Measurements from ENCODE around the gene LEMD3. TPM values are rescaled to one million over a fixed set of nuclear protein-coding genes. Genes with fewer than 3 reads are reported as not detected.

The LEMD3 gene
- total RNA-seq, 2 experiments from 2014 or later: 19.5 to 23.2 TPM

DNA sequence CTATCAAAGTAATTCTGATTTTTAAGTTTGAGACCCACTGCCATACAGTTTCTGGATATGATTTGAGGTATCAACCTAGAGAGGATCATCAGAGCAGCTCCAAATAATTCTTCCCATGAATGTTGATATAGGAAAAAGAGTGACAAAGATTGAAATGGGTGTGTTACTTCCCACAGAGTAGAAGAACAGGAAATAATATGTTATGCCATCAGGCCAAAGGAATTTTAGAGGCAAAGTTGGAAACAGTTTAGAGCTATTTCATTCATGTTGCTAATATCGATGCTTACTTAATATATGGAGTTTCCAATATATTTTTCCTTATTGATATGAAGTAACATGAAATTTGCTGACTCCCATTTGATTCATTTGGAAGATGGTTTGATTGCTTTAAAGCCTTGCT lies 100.2 kb downstream of the LEMD3 start:
- H3K9me3 Mint-ChIP-seq: no peaks in the 10 kb centered on the region

DNA sequence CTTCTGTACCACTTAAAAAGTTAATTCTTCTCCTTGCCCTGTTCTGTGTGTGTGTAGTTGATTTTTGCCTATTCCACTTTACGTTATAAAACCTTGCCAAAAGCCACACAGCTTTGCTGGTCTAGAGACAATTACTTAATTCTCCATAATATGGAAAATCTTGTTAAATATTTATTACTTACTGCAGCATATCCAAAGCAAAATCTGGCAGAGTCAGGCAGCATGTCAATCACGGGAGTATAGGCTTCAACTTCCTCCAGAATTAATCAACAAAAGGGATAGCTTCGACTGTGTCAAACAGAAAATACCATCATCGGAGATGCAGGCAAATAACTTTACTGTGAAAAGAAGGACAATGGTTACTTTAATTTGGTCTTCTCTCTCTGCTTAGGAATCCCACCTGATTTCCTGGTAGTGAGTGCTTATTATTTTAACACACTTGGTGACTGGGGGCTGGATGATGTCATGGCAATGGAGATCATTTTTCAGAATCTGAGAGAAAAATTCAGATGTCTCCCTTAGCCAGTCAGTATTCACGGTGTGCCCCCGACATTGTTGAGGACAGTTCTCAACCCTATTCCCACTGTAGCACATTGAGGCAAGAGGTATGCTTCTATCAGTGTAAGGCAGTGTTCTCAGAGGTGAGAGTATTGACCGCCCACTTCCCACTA lies 105.4 kb downstream of the LEMD3 start:
- ChIA-PET CTCF (no interaction called here), POLR2A (no interaction called here)
- Mint-ChIP-seq H3K4me3 (no peak overlapping the region), H3K4me1 (ENCODE audit: low read depth) (peaks cover 5% of the 10 kb centered on the region), H3K9me3 (no peaks in the 10 kb centered on the region), H3K27me3 (peaks cover 35% of the 10 kb centered on the region), H3K27ac (no peak overlapping the region), H3K36me3 (ENCODE audit: low read depth) (no peaks in the 10 kb centered on the region)
- ATAC-seq (no peak), DNase-seq (no peak)
- intact Hi-C loops (cut with micrococcal nuclease): no loop called here
- TF ChIP-seq, protein P1, sequence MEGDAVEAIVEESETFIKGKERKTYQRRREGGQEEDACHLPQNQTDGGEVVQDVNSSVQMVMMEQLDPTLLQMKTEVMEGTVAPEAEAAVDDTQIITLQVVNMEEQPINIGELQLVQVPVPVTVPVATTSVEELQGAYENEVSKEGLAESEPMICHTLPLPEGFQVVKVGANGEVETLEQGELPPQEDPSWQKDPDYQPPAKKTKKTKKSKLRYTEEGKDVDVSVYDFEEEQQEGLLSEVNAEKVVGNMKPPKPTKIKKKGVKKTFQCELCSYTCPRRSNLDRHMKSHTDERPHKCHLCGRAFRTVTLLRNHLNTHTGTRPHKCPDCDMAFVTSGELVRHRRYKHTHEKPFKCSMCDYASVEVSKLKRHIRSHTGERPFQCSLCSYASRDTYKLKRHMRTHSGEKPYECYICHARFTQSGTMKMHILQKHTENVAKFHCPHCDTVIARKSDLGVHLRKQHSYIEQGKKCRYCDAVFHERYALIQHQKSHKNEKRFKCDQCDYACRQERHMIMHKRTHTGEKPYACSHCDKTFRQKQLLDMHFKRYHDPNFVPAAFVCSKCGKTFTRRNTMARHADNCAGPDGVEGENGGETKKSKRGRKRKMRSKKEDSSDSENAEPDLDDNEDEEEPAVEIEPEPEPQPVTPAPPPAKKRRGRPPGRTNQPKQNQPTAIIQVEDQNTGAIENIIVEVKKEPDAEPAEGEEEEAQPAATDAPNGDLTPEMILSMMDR (IDR thresholded peaks at IDR 0.05): no peak

More for the DNA sequence above, 100.2 kb downstream of the LEMD3 start:
- DNase-seq: no peak
- CTCF ChIA-PET: no interaction called here
- TF ChIP-seq, protein P1 (IDR thresholded peaks at IDR 0.05): no peak
- no peak for ATAC-seq
- Mint-ChIP-seq H3K27ac (no peak overlapping the region), H3K36me3 (ENCODE audit: low read depth) (no peaks in the 10 kb centered on the region), H3K27me3 (peaks cover 19% of the 10 kb centered on the region), H3K4me3 (no peak overlapping the region), H3K4me1 (ENCODE audit: low read depth) (no peaks in the 10 kb centered on the region)
- intact Hi-C loops (cut with micrococcal nuclease): no loop called here
- POLR2A ChIA-PET: no interaction called here

DNA sequence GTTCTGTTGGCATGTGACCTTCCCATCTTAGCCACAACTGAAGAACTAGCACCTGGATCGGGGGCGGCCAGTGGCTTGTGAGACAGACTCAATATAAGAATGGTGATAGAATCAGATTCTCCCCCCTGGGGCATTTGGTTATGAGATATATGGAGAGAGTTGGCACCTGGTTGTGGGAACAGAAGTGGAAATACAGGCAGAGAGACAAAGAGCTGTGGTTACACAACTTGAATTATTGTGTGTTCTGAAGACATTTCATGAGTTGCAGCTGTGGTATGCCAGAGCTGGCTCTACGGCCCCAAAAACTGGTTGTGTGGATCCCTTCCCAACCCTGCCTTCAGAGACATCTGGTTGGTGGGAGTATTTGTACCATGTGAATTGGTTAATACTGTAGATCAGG lies 106.2 kb downstream of the LEMD3 start:
- Mint-ChIP-seq H3K27ac (no peak overlapping the region), H3K4me3 (no peak overlapping the region), H3K36me3 (ENCODE audit: low read depth) (no peaks in the 10 kb centered on the region), H3K9me3 (no peaks in the 10 kb centered on the region), H3K27me3 (peaks cover 41% of the 10 kb centered on the region), H3K4me1 (ENCODE audit: low read depth) (peaks cover 5% of the 10 kb centered on the region)
- CTCF ChIA-PET: no interaction called here
- TF ChIP-seq, protein P1 (IDR thresholded peaks at IDR 0.05): no peak
- ATAC-seq: no peak
- DNase-seq: peak; percentile 19
- POLR2A ChIA-PET: no interaction called here
- intact Hi-C loops (cut with micrococcal nuclease): no loop called here

DNA sequence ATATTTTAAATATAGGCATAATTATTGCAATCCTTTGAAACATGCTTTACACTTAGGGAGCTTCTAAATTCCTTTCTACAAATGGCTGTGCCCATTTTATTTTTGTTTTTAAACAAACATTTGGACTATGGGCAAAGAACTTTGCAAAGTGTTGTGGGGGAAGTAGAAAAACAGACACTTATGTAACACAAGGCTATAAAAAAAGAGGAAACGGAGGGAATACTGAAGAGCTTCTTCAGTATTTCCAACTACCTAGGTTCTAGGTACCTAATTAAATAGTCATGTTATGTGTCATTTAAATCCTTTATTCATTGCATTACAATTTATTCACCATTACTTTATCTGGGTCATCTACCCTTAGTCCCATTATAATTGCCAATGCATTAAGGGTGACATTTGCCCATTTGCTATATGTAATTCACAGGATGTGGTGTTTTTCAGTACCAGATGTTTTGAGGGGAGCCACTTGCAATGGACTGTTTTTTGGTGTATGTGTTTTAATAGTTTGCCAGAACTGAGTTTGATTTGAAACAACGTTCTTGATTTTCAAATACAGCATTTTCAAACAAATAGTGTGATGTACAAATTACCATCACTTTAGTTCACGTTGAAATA lies 107.6 kb downstream of the LEMD3 start:
- ChIA-PET POLR2A (interaction anchor here (0.7 kb wide), 1 partner anchor 1386 kb away, joined by 4 read pairs; no protein-coding TSS in a partner anchor), CTCF (no interaction called here)
- no peaks in the 10 kb centered on the region for H3K9me3 Mint-ChIP-seq
- H3K27me3 Mint-ChIP-seq: peaks cover 48% of the 10 kb centered on the region
- ATAC-seq (no peak), DNase-seq (no peak)
- intact Hi-C loops (cut with micrococcal nuclease): no loop called here
- H3K4me1 Mint-ChIP-seq (ENCODE audit: low read depth): peaks cover 5% of the 10 kb centered on the region
- TF ChIP-seq, protein P1 (IDR thresholded peaks at IDR 0.05): no peak
- no peak overlapping the region for H3K4me3 Mint-ChIP-seq
- no peak overlapping the region for H3K27ac Mint-ChIP-seq
- H3K36me3 Mint-ChIP-seq (ENCODE audit: low read depth): no peaks in the 10 kb centered on the region

DNA sequence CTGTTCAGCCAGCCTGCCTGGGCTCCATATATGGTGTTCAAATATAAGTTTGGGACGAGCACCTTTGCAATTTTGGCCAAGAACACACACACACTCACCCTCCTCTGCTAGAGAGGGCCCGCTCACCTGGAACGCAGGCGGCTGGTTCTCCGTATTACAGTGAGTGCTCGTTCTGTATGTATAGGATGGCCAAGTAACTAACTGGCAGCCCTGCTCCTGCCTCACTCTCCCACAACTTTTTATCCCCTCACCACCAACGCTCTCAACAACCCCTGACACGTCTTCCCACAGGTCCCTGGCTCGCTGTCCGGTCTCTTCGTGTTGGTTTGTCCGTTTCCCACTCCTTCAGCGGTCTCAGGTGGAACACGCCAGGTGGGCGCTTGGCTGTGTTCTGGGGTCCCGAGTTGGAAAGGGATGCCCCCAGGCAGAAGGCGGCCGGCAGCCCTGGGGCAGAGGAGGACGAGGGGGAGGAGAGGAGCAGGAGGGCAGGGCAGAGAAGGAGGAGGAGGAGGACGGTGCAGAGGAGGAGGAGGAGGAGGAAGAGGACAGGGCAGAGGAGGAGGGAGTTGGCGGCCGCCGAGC lies 108.7 kb downstream of the LEMD3 start:
- intact Hi-C loops (cut with micrococcal nuclease): no loop called here
- Mint-ChIP-seq H3K27ac (no peak overlapping the region), H3K4me3 (peak overlapping the region; percentile 48), H3K27me3 (peaks cover 53% of the 10 kb centered on the region), H3K9me3 (no peaks in the 10 kb centered on the region), H3K4me1 (ENCODE audit: low read depth) (peaks cover 5% of the 10 kb centered on the region), H3K36me3 (ENCODE audit: low read depth) (no peaks in the 10 kb centered on the region)
- DNase-seq: no peak
- POLR2A ChIA-PET: no interaction called here
- TF ChIP-seq, protein P1 (IDR thresholded peaks at IDR 0.05): no peak
- CTCF ChIA-PET: no interaction called here
- no peak for ATAC-seq

Data from activated CD8-positive, alpha-beta T cell treated with anti-CD3 and anti-CD28 coated beads for 36 hours (primary cell).